OCI-LY1 (cell line): ENCODE results near the gene LETM1.

Experiments
- H2AFZ ChIP-seq: fragments of 200-600 bp; sonication (generic), shearing (Covaris generic); 2 replicates; pipeline ENCODE4 v1.6.0; 2014; ENCODE audit warnings: antibody characterized with exemption, mild to moderate bottlenecking, low read length
- H3F3A ChIP-seq: fragments of 200-600 bp; sonication (generic), shearing (Covaris generic); 2 replicates; pipeline ENCODE4 v1.6.0; 2014; ENCODE audit warnings: mild to moderate bottlenecking, antibody characterized with exemption, low read length, moderate library complexity; ENCODE audit not compliant: insufficient read depth
- H3K27ac ChIP-seq: fragments of 200-600 bp; sonication (generic); 2 replicates; pipeline ENCODE4 v1.5.1; 2014; ENCODE audit warnings: low read length, mixed run types, mild to moderate bottlenecking, low read depth; ENCODE audit not compliant: poor library complexity, severe bottlenecking
- H3K27me3 ChIP-seq: fragments of 200-600 bp; sonication (generic); 2 replicates; pipeline ENCODE4 v1.6.0; 2014; ENCODE audit warnings: antibody characterized with exemption, mild to moderate bottlenecking, low read length, moderate library complexity; ENCODE audit not compliant: insufficient read depth
- H3K36me3 ChIP-seq: fragments of 200-600 bp; sonication (generic); 2 replicates; pipeline ENCODE4 v1.6.1; 2014; ENCODE audit warnings: mild to moderate bottlenecking, antibody characterized with exemption, low read length, moderate library complexity, mixed read lengths; ENCODE audit not compliant: insufficient read depth
- H3K4me1 ChIP-seq: fragments of 200-600 bp; sonication (generic); 2 replicates; pipeline ENCODE4 v1.5.1; 2014; ENCODE audit warnings: mild to moderate bottlenecking, low read length, moderate library complexity; ENCODE audit not compliant: insufficient read depth, severe bottlenecking
- H3K4me2 ChIP-seq: fragments of 200-600 bp; sonication (generic), shearing (Covaris generic); 2 replicates; pipeline ENCODE4 v1.6.1; 2014; ENCODE audit warnings: low read length
- H3K4me3 ChIP-seq: fragments of 200-600 bp; sonication (generic); 2 replicates; pipeline ENCODE4 v1.5.1; 2014; ENCODE audit warnings: low read length, low read depth, mild to moderate bottlenecking, mixed read lengths; ENCODE audit not compliant: poor library complexity, severe bottlenecking
- H3K79me2 ChIP-seq: fragments of 200-600 bp; shearing (Covaris generic); 2 replicates; pipeline ENCODE4 v1.6.1; 2016; ENCODE audit warnings: mixed run types, low read length, mixed read lengths; ENCODE audit not compliant: insufficient read depth
- H3K9ac ChIP-seq: fragments of 200-600 bp; sonication (generic), shearing (Covaris generic); 2 replicates; pipeline ENCODE4 v1.6.1; 2014; ENCODE audit warnings: mild to moderate bottlenecking, low read length, mixed read lengths
- H3K9me2 ChIP-seq: fragments of 200-600 bp; sonication (generic), shearing (Covaris generic); 2 replicates; pipeline ENCODE4 v1.6.1; 2014; ENCODE audit warnings: low read depth, mild to moderate bottlenecking, low read length, mixed read lengths
- H3K9me3 ChIP-seq: fragments of 200-600 bp; shearing (Covaris generic); 2 replicates; pipeline ENCODE4 v1.6.1; 2014; ENCODE audit warnings: low read length, mixed read lengths
- H4K20me1 ChIP-seq: fragments of 200-600 bp; sonication (generic), shearing (Covaris generic); 2 replicates; pipeline ENCODE4 v1.6.0; 2016; ENCODE audit warnings: mild to moderate bottlenecking, low read length; ENCODE audit not compliant: insufficient read depth
- EZH2 ChIP-seq: fragments of 200-600 bp; sonication (generic), shearing (Covaris generic); IDR thresholded peaks from 2 replicates; pipeline ENCODE4 v1.8.0; 2017; ENCODE audit warnings: borderline replicate concordance, mixed run types, mild to moderate bottlenecking, antibody characterized with exemption, low read length, moderate library complexity, mixed read lengths
- TF ChIP-seq, protein P1 (sequence below): fragments of 200-600 bp; sonication (generic), shearing (Covaris generic); IDR thresholded peaks from 2 replicates; pipeline ENCODE4 v1.5.1; 2017; ENCODE audit warnings: mild to moderate bottlenecking, antibody characterized with exemption, low read length, moderate library complexity, mixed read lengths

The LETM1 gene

DNA sequence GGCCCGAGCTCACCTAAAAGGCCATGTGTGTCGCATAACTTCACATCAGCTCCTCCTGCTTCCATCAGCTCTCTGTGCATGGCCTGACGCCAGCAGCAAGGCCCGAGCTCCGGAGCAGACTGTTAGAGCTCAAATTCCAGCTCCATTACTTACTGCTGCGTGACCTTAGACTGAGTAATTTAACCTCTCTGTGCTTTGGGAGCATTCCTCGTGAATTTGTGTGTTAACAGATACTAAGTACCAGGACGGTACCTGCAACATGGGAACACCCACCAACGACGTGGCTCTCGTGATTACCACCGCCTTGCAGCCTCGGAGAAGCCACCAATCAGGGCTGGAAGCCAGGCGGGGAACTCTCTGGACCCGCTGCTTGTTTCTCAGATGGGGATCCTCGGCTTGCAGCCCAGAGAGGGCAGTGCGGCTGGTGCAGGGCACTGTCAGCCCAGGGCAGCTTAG lies 12.9 kb downstream of the LETM1 start:
- H3K27ac ChIP-seq: no peak overlapping the region
- no peak for TF ChIP-seq EZH2
- TF ChIP-seq, protein P1, sequence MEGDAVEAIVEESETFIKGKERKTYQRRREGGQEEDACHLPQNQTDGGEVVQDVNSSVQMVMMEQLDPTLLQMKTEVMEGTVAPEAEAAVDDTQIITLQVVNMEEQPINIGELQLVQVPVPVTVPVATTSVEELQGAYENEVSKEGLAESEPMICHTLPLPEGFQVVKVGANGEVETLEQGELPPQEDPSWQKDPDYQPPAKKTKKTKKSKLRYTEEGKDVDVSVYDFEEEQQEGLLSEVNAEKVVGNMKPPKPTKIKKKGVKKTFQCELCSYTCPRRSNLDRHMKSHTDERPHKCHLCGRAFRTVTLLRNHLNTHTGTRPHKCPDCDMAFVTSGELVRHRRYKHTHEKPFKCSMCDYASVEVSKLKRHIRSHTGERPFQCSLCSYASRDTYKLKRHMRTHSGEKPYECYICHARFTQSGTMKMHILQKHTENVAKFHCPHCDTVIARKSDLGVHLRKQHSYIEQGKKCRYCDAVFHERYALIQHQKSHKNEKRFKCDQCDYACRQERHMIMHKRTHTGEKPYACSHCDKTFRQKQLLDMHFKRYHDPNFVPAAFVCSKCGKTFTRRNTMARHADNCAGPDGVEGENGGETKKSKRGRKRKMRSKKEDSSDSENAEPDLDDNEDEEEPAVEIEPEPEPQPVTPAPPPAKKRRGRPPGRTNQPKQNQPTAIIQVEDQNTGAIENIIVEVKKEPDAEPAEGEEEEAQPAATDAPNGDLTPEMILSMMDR: no peak
- H3K9me2 ChIP-seq: no peaks in the 10 kb centered on the region
- no peaks in the 10 kb centered on the region for H3K27me3 ChIP-seq
- no peak overlapping the region for H2AFZ ChIP-seq
- H4K20me1 ChIP-seq: no peaks in the 10 kb centered on the region
- H3F3A ChIP-seq: no peaks in the 10 kb centered on the region
- no peak overlapping the region for H3K9ac ChIP-seq
- no peaks in the 10 kb centered on the region for H3K9me3 ChIP-seq
- H3K79me2 ChIP-seq: no peaks in the 10 kb centered on the region
- H3K4me1 ChIP-seq: peaks cover 18% of the 10 kb centered on the region
- H3K4me3 ChIP-seq: no peak overlapping the region
- H3K36me3 ChIP-seq: peaks cover 38% of the 10 kb centered on the region
- H3K4me2 ChIP-seq: no peak overlapping the region

- H4K20me1 ChIP-seq: no peaks in the 10 kb centered on the region
These were observed 13.5 kb downstream of the LETM1 start for GRCh38 chr4:1842339-1842895.

DNA sequence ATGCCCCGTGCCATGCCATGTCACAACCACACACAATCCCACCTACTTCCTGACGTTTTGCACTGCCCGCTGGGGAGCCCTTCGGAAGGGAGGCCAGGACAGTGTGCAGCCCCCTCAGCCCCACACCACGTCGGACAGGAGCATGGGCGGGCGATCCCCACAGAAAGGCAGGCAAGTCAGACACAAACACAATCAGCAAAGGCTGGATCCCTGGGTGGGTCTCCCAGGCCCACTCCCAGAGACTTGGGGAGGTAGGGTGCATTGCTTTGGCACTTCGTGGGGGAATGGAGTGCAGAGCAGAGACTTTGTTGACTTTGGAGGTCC lies 14.1 kb downstream of the LETM1 start:
- H3K4me2 ChIP-seq: no peak overlapping the region
- no peak overlapping the region for H2AFZ ChIP-seq
- TF ChIP-seq, protein P1: no peak
- TF ChIP-seq EZH2: no peak
- no peaks in the 10 kb centered on the region for H4K20me1 ChIP-seq
- H3K4me3 ChIP-seq: no peak overlapping the region
- H3K27me3 ChIP-seq: no peaks in the 10 kb centered on the region
- H3K36me3 ChIP-seq: peaks cover 36% of the 10 kb centered on the region
- H3K27ac ChIP-seq: no peak overlapping the region
- H3K79me2 ChIP-seq: no peaks in the 10 kb centered on the region
- H3K4me1 ChIP-seq: peaks cover 16% of the 10 kb centered on the region
- H3F3A ChIP-seq: no peaks in the 10 kb centered on the region
- no peaks in the 10 kb centered on the region for H3K9me2 ChIP-seq
- no peaks in the 10 kb centered on the region for H3K9me3 ChIP-seq
- H3K9ac ChIP-seq: no peak overlapping the region

More at GRCh38 chr4:1842339-1842895, 13.5 kb downstream of the LETM1 start:
- Histone ChIP-seq H3K9me3 (no peaks in the 10 kb centered on the region), H3K9ac (no peak overlapping the region), H2AFZ (no peak overlapping the region), H3K79me2 (no peaks in the 10 kb centered on the region), H3F3A (no peaks in the 10 kb centered on the region), H3K4me1 (peaks cover 18% of the 10 kb centered on the region), H3K36me3 (peaks cover 35% of the 10 kb centered on the region), H3K4me2 (no peak overlapping the region), H3K27me3 (no peaks in the 10 kb centered on the region), H3K4me3 (no peak overlapping the region), H3K9me2 (no peaks in the 10 kb centered on the region), H3K27ac (no peak overlapping the region)
- no peak for TF ChIP-seq EZH2
- TF ChIP-seq, protein P1: peak; percentile 42; the same call in 1 of the 2 replicates
